HEK293 (cell line): Measurements from ENCODE around the gene MRPL4.

Experiments used
- CTCF ChIP-seq: fragments of 450-650 bp; formaldehyde crosslinking; IDR thresholded peaks from 2 replicates; pipeline ENCODE4 v1.5.1; 2016; ENCODE audit warnings: missing biosample characterization, missing genetic modification characterization
- ELK4 ChIP-seq: IDR thresholded peaks from 2 replicates; pipeline ENCODE4 v1.6.1; 2011; ENCODE audit warnings: mild to moderate bottlenecking, low read depth, low read length, borderline replicate concordance
- GLI2 ChIP-seq: fragments of 450-650 bp; formaldehyde crosslinking; IDR thresholded peaks from 2 replicates; pipeline ENCODE4; 2017; ENCODE audit warnings: missing biosample characterization, missing genetic modification characterization, low read depth, borderline replicate concordance
- HOXD13 ChIP-seq: sonication (generic); formaldehyde crosslinking; IDR thresholded peaks from 2 replicates; pipeline ENCODE4 v1.8.0; 2022; ENCODE audit warnings: missing genetic modification reagents, borderline replicate concordance
- KLF16 ChIP-seq: fragments of 450-650 bp; formaldehyde crosslinking; IDR thresholded peaks from 2 replicates; pipeline ENCODE4 v1.5.1; 2017; ENCODE audit warnings: missing biosample characterization, missing genetic modification characterization
- MEIS1 ChIP-seq: sonication (generic); formaldehyde crosslinking; IDR thresholded peaks from 2 replicates; pipeline ENCODE4 v1.8.1; 2022; ENCODE audit warnings: missing genetic modification reagents, mild to moderate bottlenecking, borderline replicate concordance
- RBAK ChIP-seq: fragments of 450-650 bp; formaldehyde crosslinking; IDR thresholded peaks from 2 replicates; pipeline ENCODE4 v1.5.1; 2016; ENCODE audit warnings: missing biosample characterization, missing genetic modification characterization
- REPIN1 ChIP-seq: fragments of 450-650 bp; formaldehyde crosslinking; IDR thresholded peaks from 2 replicates; pipeline ENCODE4 v1.5.1; 2017; ENCODE audit warnings: missing biosample characterization, missing genetic modification characterization, low read depth
- WT1 ChIP-seq: fragments of 450-650 bp; formaldehyde crosslinking; IDR thresholded peaks from 2 replicates; pipeline ENCODE4 v1.5.1; 2016; ENCODE audit warnings: missing biosample characterization, missing genetic modification characterization
- ZNF10 ChIP-seq: fragments of 450-650 bp; formaldehyde crosslinking; IDR thresholded peaks from 2 replicates; pipeline ENCODE4 v1.5.1; 2017; ENCODE audit warnings: missing biosample characterization, missing genetic modification characterization
- ZNF157 ChIP-seq: fragments of 450-650 bp; formaldehyde crosslinking; IDR thresholded peaks from 2 replicates; pipeline ENCODE4 v1.5.1; 2016; ENCODE audit warnings: missing biosample characterization, missing genetic modification characterization
- ZNF211 ChIP-seq: fragments of 450-650 bp; formaldehyde crosslinking; IDR thresholded peaks from 2 replicates; pipeline ENCODE4 v1.5.1; 2016; ENCODE audit warnings: low read depth, missing biosample characterization, missing genetic modification characterization
- ZNF530 ChIP-seq: fragments of 450-650 bp; formaldehyde crosslinking; IDR thresholded peaks from 2 replicates; pipeline ENCODE4 v1.5.1; 2016; ENCODE audit warnings: low read depth, missing biosample characterization, missing genetic modification characterization
- ZNF549 ChIP-seq: fragments of 450-650 bp; IDR thresholded peaks from 2 replicates; pipeline ENCODE4 v1.5.1; 2018; ENCODE audit warnings: missing biosample characterization, missing genetic modification characterization, mild to moderate bottlenecking, inconsistent platforms, moderate library complexity
- ZNF600 ChIP-seq: fragments of 450-650 bp; formaldehyde crosslinking; IDR thresholded peaks from 2 replicates; pipeline ENCODE4 v1.5.1; 2016; ENCODE audit warnings: missing biosample characterization, missing genetic modification characterization
- ZNF610 ChIP-seq: fragments of 450-650 bp; formaldehyde crosslinking; IDR thresholded peaks from 2 replicates; pipeline ENCODE4 v1.5.1; 2016; ENCODE audit warnings: missing biosample characterization, missing genetic modification characterization, borderline replicate concordance
- ZNF623 ChIP-seq: fragments of 450-650 bp; formaldehyde crosslinking; IDR thresholded peaks from 2 replicates; pipeline ENCODE4 v1.5.1; 2016; ENCODE audit warnings: missing biosample characterization, missing genetic modification characterization
- ZNF670 ChIP-seq: fragments of 450-650 bp; formaldehyde crosslinking; IDR thresholded peaks from 2 replicates; pipeline ENCODE4 v1.5.1; 2016; ENCODE audit warnings: missing biosample characterization, missing genetic modification characterization, low read depth
- ZNF701 ChIP-seq: fragments of 450-650 bp; formaldehyde crosslinking; IDR thresholded peaks from 2 replicates; pipeline ENCODE4 v1.5.1; 2016; ENCODE audit warnings: missing biosample characterization, missing genetic modification characterization
- ZNF707 ChIP-seq: fragments of 450-650 bp; formaldehyde crosslinking; IDR thresholded peaks from 2 replicates; pipeline ENCODE4 v1.5.1; 2016; ENCODE audit warnings: missing biosample characterization, missing genetic modification characterization
- ZNF843 ChIP-seq: fragments of 450-650 bp; formaldehyde crosslinking; IDR thresholded peaks from 2 replicates; pipeline ENCODE4 v1.5.1; 2016; ENCODE audit warnings: missing biosample characterization, missing genetic modification characterization
- ZSCAN30 ChIP-seq: fragments of 450-650 bp; IDR thresholded peaks from 2 replicates; pipeline ENCODE4 v1.5.1; 2018; ENCODE audit warnings: missing biosample characterization, mild to moderate bottlenecking, missing genetic modification characterization, moderate library complexity
- TF ChIP-seq, protein P1 (sequence below): fragments of 450-650 bp; formaldehyde crosslinking; IDR thresholded peaks from 2 replicates; pipeline ENCODE4 v1.5.1; 2016; ENCODE audit warnings: missing biosample characterization, missing genetic modification characterization
- TF ChIP-seq, protein P2 (sequence below): fragments of 450-650 bp; formaldehyde crosslinking; IDR thresholded peaks from 2 replicates; pipeline ENCODE4 v1.5.1; 2017; ENCODE audit warnings: missing biosample characterization, missing genetic modification characterization
- TF ChIP-seq, protein P3 (sequence below): fragments of 450-650 bp; formaldehyde crosslinking; IDR thresholded peaks from 2 replicates; pipeline ENCODE4 v1.5.1; 2017; ENCODE audit warnings: missing biosample characterization, missing genetic modification characterization
- TF ChIP-seq, protein P4 (sequence below): fragments of 450-650 bp; formaldehyde crosslinking; IDR thresholded peaks from 2 replicates; pipeline ENCODE4 v1.5.1; 2016; ENCODE audit warnings: missing biosample characterization, missing genetic modification characterization, low read depth
- TF ChIP-seq, protein P5 (sequence below): fragments of 450-650 bp; formaldehyde crosslinking; IDR thresholded peaks from 2 replicates; pipeline ENCODE4 v1.5.1; 2016; ENCODE audit warnings: missing biosample characterization, missing genetic modification characterization
- TF ChIP-seq, protein P6 (sequence below): fragments of 450-650 bp; formaldehyde crosslinking; IDR thresholded peaks from 2 replicates; pipeline ENCODE4 v1.5.1; 2016; ENCODE audit warnings: missing biosample characterization, missing genetic modification characterization

The MRPL4 gene

DNA sequence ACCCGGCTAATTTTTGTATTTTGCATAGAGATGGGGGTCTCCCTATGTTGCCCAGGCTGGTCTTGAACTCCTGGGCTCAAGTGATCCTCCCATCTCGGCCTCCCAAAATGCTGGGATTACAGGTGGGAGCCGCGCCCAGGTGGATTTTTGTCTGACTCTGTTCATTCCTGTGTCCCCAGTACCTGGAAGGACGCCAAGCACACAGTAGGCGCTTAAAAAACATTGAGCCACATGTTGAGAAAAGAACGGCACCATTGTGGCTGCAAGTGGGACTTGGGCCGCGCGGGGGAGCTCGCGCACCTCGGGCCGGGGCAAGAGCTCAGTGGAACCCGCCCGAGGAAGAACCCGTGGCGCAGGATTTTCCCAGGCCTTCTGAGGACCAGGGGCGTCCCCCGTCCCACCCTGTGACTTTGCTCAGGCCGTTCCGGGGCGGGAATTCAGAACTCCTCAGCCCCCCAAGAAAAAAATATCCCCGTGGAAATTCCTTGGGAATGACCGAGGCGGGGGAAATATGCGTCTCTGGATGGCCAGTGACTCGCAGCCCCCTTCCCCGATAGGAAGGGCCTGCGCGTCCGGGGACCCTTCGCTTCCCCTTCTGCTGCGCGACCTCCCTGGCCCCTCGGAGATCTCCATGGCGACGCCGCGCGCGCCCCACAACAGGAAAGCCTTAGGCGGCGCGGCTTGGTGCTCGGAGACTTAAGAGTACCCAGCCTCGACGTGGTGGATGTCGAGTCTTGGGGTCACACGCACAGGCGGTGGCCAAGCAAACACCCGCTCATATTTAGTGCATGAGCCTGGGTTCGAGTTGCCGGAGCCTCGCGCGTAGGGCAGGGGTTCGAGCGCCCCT, 17.5 kb downstream of the MRPL4 start (continued):
- TF ChIP-seq ZNF670 (tag by site-specific recombination) (no peak), ZNF157 (tag by site-specific recombination) (no peak), HOXD13 (CRISPR knock-in tag) (no peak), GLI2 (tag by site-specific recombination) (no peak), ZNF211 (no peak), ZNF600 (tag by site-specific recombination) (no peak), MEIS1 (CRISPR knock-in tag) (no peak), RBAK (no peak), ZNF843 (tag by site-specific recombination) (no peak), ZNF10 (no peak), ZNF623 (tag by site-specific recombination) (no peak), ZSCAN30 (peak; percentile 89; the same call in 1 of the 2 replicates), ZNF530 (no peak), WT1 (tag by site-specific recombination) (no peak), ZNF549 (no peak), ZNF701 (tag by site-specific recombination) (no peak), ELK4 (no peak), REPIN1 (tag by site-specific recombination) (no peak), ZNF707 (tag by site-specific recombination) (no peak), ZNF610 (tag by site-specific recombination) (no peak), CTCF (tag by site-specific recombination) (peak; percentile 93), KLF16 (no peak)
- TF ChIP-seq, protein P1, sequence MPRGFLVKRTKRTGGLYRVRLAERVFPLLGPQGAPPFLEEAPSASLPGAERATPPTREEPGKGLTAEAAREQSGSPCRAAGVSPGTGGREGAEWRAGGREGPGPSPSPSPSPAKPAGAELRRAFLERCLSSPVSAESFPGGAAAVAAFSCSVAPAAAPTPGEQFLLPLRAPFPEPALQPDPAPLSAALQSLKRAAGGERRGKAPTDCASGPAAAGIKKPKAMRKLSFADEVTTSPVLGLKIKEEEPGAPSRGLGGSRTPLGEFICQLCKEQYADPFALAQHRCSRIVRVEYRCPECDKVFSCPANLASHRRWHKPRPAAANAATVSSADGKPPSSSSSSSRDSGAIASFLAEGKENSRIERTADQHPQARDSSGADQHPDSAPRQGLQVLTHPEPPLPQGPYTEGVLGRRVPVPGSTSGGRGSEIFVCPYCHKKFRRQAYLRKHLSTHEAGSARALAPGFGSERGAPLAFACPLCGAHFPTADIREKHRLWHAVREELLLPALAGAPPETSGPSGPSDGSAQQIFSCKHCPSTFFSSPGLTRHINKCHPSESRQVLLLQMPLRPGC, result no peak
- TF ChIP-seq, protein P2, sequence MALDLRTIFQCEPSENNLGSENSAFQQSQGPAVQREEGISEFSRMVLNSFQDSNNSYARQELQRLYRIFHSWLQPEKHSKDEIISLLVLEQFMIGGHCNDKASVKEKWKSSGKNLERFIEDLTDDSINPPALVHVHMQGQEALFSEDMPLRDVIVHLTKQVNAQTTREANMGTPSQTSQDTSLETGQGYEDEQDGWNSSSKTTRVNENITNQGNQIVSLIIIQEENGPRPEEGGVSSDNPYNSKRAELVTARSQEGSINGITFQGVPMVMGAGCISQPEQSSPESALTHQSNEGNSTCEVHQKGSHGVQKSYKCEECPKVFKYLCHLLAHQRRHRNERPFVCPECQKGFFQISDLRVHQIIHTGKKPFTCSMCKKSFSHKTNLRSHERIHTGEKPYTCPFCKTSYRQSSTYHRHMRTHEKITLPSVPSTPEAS, result no peak
- TF ChIP-seq, protein P3, sequence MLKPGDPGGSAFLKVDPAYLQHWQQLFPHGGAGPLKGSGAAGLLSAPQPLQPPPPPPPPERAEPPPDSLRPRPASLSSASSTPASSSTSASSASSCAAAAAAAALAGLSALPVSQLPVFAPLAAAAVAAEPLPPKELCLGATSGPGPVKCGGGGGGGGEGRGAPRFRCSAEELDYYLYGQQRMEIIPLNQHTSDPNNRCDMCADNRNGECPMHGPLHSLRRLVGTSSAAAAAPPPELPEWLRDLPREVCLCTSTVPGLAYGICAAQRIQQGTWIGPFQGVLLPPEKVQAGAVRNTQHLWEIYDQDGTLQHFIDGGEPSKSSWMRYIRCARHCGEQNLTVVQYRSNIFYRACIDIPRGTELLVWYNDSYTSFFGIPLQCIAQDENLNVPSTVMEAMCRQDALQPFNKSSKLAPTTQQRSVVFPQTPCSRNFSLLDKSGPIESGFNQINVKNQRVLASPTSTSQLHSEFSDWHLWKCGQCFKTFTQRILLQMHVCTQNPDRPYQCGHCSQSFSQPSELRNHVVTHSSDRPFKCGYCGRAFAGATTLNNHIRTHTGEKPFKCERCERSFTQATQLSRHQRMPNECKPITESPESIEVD (tag by site-specific recombination), result no peak
- TF ChIP-seq, protein P4, sequence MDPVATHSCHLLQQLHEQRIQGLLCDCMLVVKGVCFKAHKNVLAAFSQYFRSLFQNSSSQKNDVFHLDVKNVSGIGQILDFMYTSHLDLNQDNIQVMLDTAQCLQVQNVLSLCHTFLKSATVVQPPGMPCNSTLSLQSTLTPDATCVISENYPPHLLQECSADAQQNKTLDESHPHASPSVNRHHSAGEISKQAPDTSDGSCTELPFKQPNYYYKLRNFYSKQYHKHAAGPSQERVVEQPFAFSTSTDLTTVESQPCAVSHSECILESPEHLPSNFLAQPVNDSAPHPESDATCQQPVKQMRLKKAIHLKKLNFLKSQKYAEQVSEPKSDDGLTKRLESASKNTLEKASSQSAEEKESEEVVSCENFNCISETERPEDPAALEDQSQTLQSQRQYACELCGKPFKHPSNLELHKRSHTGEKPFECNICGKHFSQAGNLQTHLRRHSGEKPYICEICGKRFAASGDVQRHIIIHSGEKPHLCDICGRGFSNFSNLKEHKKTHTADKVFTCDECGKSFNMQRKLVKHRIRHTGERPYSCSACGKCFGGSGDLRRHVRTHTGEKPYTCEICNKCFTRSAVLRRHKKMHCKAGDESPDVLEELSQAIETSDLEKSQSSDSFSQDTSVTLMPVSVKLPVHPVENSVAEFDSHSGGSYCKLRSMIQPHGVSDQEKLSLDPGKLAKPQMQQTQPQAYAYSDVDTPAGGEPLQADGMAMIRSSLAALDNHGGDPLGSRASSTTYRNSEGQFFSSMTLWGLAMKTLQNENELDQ (tag by site-specific recombination), result no peak
- TF ChIP-seq, protein P5, sequence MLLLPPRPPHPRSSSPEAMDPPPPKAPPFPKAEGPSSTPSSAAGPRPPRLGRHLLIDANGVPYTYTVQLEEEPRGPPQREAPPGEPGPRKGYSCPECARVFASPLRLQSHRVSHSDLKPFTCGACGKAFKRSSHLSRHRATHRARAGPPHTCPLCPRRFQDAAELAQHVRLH, result 0 out of 2 replicates have a peak, but pooled peaks have one; percentile 71
- TF ChIP-seq, protein P6, sequence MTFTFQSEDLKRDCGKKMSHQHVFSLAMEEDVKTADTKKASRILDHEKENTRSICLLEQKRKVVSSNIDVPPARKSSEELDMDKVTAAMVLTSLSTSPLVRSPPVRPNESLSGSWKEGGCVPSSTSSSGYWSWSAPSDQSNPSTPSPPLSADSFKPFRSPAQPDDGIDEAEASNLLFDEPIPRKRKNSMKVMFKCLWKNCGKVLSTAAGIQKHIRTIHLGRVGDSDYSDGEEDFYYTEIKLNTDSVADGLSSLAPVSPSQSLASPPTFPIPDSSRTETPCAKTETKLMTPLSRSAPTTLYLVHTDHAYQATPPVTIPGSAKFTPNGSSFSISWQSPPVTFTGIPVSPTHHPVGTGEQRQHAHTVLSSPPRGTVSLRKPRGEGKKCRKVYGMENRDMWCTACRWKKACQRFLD, result no peak
